ENCODE measurements around the gene TNP2.

Gene TNP2

DNA sequence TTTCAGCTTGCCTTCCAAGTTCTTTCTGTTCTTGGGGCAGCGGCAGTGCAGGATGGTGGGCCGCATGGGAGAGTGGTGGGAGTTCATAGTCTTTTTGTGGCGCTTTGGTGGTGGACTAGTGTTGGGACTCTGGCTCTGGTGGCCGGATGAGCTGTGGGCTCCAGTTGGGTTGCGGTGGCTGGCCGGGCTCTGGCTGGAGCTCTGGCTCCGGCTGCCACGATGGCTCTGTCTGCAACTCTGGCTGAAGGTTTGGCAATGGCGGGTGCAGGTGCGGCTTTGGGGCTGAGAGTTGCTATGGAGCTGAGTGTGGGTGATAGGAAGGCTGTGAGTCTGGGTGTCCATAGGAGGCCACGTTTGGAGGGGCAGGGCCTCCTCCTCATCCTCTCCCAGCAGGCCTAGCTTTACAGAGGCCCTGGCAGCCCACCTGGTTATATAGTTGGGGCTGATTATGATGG is at the start of gene TNP2:
TNP2 (minus strand) TSS at position 405 of the 455 bp plus-strand sequence; CDS start at position 342, 63 bp downstream.
- DNase-seq = no peak

DNA sequence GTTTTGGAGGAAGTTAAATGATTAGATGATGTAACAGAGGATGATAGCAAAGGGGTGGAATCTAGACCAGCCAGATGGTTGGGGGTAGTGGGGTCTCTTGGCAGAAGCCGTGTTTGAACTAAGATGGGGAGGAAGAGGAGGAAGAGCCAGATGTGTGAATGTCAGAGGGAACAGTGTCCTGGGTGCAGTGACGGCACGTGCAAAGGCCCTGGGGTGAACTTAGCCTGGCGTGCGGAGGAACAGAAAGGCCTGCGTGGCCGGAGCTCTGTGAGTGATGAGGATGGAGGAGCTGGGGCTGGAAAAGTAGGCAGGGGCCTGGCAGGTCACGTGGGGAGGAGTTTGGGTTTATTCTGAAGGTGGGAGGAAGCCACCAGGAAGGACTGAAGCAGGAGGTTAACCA is 49.7 kb upstream of the TNP2 start:
- DNase-seq = no peak

DNA sequence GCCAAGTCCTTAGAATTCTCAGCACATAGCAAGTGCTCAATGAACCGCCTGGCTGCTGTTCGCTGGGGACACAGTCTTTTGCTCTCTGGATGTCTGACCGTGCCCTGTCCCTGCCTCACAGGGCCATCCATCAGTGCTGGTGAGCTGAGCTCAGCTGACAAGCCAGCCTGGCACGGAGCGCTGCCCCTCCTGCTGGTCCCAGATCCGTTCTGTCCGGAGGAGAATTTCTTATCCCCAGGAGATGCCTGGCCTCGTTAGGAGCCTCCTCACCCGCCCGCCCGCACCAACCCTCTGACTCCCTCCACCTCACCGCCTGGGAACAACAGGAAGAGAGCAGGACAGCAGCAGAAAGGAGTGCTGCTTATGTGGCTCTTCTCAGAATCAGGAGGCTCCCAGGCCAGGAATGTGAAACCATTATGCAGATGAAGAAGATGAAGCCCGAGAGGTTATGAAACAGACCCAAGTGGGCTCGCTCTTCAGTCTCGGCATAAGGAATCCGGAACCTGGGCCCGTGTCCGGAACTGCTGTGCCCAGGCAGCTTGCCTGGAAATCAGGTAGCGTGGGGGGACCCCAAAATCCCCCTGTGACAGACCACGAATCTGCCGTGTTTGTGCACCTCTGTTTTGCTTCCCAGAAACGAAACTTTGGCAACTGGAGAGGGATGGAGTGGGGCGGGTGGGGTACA is 47.3 kb upstream of the TNP2 start:
- DNase-seq = no peak

DNA sequence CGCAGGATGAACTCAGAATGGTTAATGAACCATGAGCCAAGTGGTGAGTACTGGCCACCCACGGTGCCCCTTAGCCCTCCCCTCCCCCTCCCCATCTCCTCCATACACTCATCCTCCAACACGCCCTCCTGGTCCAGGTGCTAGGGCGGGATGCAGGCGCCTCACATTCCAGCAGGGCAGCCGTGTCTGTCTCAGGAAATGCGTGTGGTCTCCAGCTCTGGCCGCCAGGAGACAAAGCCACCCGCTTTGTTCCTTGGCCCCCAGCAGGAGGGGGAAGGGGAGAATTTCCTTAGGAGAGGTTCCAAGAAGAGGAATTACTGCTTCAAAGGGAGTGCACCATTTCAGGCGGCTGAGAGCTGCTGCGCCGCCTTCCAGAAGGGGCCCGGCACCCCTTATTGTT is 46.4 kb upstream of the TNP2 start:
- no peak for DNase-seq

DNA sequence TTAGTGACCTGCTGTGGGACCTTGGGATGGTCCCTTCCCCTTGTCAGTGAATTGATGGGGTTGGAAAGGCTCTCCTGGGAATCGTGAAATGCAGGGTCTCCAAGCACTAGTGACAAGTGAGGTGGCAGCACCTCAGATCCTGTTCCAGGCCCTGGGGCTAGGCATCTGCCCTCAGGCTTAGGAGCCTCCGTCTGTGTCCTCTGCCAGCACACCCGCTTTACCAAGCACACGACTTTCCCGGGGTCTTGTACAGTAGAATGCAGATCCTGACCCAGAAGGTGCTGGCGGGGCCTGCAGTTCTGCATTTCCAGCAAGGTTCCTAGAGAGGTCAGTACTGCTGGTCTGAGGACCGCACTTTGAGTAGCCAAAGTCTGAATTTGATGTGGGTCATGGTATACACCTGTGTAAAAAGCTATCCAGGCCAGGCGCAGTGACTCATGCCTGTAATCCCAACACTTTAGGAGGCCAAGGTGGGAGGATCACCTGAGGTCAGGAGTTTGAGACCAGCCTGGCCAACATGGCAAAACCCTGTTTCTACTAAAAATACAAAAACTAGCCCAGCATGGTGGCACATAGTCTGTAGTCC is 45.3 kb upstream of the TNP2 start:
- no peak for DNase-seq

DNA sequence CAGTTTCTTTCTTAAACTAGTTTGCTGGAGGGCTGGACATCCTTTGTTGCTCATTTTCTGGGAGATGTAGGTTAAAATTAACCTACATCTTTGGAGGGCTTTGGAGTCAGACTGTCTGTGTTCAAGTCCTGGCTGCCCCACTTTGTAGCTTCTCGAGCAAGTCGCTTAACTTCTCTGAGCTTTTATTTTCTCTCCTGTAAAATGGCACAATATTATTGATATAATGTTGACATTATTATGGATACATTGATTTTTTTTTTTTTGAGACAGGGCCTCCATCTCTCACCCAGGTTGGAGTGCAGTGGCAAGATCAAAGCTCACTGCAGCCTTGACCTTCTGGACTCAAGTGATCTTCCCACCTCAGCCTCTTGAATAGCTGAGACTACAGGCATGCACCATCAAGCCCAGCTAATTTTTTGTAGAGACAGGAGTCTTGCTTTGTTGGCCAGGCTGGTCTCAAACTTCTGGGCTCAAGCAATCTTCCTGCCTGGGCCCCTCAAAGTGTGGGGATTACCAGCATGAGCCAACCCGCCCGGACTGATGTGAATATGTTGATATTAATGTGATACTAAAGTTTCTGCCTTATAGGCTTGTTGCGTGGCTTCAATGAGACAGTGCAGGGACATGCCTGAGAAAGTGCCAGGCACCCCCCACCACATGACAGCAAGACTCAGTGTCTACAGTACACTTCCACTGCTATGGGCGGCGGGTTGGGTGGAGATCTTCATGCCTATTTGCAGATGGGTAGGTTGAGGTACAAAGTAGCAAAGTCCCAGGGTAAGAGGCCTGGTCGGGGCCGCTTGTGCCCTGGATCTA is 44.6 kb upstream of the TNP2 start:
- DNase-seq = no peak

DNA sequence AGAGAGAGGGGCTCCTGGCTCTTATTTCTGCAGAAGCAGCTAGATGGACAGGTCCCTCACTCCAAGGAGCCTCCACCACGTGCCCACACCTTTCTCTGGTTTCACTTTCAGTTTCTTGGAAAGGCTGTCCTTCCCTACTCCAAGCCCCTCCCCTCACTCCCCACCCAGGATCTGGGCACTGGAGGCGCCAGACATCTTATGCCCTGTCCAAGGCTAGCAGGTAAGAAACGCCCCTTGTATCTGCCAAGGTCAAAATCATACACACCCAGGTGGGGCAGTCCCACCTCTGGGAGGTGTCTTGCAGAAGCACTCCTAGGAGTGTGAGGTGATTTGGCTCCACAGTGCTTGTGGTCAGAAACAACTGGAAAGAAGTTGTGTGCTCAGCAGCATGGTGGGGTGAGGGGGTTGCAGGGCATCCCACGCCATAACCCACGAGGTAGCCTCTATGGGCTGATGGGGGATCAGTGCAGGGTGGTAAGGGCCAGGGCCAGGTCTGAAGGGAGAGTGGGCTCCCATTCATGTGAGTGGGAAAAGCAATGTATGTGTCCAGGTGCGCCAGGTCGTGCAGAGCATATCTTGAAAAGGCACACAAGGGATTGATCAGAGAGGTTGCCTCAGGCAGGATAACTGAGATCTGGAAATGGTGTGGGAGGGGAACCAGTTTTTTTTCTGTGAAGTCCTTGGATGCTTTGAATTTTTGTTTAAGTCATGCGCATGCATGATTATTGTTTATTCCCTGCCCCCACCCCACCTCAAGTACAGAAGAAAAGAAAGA is 43.8 kb upstream of the TNP2 start:
- DNase-seq = no peak

DNA sequence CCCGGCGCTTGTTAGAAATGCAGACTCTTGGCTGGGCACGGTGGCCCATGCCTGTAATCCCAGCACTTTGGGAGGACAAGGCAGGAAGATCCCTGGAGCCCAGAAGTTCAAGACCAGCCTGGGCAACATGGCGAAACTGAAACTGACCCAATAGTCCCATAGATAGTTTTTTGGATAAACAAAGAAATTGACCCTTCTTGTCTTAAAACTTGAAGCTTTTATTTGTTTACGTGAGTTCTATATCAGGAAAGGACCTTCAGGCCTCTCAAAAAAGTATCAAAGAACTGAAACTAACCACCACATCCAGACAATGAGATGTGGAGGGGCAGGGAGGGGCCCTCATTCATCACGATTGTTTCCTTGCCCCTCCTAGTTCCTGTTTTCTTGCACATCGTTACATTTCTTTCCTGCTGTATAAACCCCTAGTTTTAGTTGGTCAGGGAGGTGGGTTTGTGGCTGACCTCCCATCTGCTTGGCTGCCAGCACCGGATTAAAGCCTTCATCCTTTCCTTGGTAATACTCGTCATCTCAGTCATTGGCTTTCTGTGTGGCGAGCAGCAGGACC is 42.0 kb upstream of the TNP2 start:
- no peak for DNase-seq

DNA sequence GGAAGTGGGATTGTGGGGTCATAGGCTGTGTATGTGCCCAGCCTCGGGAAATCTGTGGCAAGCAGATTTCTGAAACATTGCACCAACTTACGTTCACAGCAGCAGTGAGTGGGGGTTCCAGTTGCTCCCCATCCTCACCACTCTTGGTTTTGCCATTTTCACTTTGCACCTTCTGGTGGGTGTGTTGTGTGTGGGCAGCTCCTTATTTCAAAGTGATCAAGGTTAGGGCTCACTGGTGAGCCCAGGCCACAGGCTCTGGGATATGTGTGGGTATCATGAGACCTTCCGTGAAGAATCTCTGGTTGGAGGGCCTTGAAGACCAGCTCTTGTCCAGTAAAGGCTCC is 41.5 kb upstream of the TNP2 start:
- DNase-seq = no peak

DNA sequence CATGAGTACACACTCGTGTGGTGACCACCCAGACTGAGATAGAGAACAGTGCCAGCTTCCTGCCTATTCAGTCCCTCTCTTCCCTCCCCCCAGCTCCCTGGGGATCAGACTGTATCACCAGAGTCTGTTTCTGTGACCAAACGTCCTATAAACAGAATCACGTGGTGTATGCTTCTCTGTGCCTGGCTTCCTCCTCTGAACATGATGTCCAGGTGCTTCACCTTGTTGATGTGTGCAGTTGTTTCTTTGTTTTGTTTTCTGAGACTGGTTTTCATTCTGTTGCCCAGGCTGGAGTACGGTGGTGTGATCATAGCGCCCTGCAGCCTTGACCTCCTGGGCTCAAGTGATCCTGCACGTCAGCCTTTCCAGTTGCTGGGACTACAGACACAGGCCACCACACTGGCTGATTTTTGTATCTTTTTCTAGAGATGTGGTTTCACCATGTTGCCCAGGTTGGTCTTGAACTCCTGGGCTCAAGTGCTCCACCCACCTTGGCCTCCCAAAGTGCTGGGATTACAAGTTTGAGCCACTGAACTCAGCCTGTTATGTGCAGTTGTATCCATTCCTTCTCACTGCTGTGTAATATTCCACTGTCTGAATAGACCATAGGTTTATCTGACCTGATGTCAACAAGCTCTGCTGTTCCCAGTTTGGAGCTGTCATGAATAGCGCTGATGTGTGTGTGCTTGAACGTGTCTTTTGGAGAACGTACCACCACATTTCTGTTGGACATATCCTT is 40.9 kb upstream of the TNP2 start:
- DNase-seq = no peak

DNA sequence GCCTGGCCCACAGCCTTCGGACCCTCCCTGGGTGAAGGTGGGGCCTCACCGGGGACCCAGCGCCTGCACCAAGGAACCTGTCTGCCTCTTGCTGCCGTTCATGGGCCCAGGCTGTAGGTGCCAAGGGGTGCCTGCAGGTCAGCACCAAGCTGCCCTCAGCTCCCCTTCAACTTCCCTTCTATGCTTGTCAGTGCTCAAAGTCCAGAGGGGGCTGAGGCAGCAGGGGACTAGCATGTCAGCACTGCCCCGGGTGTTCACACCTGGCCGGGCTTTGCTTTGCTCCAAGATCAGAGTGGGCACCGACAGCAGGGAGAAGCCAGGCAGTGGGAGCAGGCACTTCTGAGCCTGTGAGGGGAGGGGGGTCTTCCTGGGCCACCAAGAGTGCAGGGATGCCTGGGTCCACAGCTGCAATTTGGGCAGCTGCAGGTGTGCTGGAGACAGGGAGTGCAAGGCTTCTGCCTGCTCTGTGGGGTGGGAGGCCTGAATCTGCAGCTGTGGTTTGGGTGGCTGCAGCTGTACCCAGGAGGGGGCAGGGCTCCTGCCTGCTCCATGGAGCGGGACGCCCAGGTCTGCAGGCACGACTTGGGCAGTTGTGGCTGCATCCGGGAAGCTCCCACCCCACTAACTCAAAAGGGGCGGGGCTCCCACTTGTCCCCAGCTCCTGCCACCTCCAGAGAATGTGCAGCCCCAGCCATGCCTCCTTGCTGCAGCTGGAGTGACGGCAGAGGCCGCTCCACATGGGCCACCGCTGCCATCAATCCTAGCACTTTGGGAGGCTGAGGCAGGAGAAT is 39.6 kb upstream of the TNP2 start:
- DNase-seq = no peak

DNA sequence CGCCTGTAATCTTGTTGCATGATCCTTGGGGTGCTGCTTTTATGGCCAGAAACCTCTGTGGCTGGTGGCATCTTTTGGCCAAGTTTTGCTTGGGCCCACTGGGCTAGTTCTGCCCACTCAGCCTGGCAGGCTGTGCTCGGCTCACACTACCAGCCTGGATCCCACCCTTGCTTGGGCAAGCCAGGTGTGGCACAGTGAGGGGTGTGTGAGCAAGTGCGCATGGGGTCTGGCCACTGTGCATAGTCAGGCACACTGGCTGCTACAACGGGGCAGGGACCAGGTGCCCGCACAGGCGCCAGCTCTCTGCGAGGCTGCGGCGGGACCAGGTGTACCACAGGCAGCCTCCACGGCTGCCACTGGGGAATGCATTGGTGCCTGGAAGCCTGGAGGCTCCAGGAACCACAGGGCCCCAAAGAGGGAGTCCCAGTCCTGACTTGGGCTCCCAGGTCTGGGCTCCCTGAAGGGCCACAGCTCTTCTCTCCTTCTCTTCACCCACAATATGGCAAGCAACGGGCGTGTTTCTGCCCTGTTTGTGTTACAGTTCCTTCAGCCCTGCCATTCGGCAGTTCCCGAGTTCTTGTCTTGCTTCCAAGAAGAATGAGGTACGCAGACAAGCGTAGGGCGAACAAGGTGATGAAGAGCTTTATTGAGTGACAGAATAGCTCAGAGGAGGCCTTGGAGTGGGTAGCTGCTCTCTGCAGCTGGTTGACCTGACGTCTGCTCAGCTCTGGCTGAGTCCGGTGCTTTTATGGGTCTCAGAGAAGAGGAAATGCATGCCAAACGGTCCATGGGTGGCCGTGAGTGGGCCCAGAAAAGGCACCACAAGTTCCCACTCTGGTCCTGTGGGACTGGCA is 38.7 kb upstream of the TNP2 start:
- no peak for DNase-seq

DNA sequence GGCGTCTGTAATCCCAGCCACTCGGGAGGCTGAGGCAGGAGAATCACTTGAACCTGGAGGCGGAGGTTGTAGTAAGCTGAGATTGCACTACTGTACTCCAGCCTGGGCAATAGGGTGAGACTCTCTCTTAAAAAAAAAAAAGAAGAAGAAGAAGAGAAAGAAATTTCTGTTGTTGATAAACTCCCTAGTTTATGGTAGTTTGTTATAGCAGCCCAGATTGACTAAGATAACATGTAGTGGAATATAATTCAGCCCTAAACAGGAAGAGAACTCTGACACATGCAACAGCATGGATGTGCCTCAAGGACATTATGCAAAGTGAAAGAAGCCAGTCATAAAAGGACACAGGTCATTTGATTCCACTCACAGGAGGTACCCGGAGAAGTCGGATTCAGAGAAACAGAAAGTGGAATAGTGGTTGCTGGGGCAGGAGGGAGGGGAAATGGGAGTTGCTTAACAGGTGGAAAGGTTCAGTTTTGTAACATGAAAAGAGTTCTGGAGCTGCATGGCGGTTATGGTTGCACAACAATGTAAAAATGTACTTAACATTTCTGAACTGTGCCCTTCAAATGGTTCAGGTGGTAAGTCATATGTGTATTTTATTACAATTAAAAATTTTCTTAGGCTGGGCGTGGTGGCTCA is 38.0 kb upstream of the TNP2 start:
- no peak for DNase-seq

DNA sequence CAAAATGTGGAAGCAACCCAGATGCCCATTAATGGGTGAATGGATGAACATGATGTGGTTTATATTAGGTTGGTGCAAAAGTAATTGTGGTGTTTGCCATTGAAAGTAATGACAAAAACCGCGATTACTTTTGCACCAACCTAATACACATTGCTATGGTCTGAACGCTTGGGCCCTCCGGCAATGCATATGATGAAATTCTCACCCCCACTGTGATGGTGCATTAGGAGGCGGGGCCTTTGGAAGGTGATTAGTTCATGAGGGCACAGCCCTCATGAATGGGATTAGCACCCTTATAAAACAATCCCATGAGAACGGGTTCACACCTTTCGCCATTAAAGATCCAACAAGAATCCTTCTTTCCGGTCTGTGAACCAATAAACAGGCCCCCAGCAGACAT is 37.3 kb upstream of the TNP2 start:
- DNase-seq = no peak

DNA sequence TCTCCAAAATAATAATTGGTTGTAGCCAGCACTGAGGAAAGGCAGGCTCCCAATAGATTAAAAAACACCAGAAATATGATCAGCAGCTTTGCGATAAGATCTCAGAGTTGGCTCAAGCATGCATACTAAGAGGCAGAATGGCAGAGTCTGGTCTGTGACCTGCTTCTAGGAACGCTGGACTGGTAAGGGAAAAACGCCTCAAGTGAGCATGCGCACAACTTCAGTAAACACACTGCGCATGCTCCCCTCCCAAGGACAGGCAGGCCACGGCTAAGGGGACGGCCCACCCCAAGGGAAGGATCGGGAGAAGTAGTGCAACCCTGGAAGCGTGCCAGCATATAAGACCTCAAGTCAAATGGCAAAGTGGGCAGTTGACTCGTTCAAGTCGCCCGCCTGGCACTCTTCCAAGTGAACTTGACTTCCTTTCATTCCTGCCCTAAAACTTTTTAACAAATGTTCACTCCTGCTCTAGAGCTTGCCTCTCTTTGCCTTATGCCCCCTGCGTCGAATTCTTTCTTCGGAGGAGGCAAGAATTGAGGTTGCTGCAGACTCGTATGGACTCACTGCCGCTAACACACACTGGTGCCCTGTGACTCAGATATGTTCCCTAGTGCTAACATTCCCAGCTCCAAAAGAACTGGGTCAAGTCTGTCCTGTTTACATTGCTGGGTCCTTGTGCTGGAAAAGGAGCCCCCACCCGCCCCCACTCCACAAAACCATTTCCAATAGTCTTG is 34.4 kb upstream of the TNP2 start:
- peak in 1 of 2 experiments; percentile 37 for DNase-seq

DNA sequence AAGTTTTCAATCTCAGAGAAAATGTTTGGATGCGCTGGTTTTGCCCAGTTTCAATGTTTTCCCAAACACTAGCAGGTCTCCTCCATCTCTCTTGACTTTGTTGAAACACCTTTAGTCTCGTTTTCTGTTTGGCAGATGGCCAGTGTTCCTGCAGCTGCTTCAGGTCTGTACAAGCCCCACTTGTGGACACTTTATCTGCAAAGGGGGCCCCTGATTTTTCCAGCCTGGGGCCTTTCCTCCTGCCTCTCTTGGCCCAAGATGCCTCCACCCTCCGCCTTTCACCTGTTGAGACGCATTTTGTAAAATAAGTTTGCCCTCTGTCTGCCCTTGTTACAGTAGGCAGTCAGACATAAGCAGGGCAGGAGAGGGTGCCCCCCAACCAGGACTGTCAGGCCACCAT is 33.9 kb upstream of the TNP2 start:
- peak; percentile 32 to 80 for DNase-seq

DNA sequence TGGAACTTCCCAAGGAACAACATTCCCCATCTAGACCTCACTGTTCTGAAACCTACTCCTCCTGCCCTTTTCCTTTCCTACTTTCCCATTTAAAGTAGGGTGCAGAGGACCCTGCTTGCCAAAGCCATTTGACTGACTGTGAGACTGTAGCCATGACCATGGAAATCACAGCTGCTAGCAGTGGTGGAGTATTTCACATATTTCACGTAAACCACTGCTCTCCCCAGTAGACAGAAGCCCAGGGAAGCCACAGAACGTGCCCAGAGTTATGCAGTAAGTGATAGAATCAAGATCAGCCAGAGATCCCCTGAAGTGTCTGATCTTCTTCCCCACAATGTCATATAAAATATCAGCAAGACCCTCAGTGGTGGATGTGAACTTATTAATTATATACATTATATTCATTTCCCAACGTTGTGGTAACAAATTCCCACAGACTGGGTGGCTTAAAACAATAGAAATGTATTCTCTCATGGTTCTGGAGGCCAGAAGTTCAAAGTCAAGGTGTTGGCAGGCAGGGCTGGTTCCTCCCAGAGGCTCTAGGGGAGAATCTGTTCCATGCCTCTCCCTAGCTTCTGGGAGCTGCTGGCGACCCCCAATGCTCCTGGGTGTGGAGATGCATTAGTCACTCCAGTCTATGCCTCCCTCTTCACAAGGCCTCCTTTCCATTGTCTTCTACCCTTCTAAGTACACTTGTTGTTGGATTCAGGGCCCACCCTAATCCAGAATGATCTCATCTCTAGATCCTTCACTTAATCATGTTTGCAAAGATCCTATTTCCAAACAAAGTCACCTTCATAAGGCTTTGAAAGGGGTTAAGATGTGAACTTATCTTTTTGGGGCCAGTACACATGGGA is 32.7 kb upstream of the TNP2 start:
- DNase-seq = no peak

DNA sequence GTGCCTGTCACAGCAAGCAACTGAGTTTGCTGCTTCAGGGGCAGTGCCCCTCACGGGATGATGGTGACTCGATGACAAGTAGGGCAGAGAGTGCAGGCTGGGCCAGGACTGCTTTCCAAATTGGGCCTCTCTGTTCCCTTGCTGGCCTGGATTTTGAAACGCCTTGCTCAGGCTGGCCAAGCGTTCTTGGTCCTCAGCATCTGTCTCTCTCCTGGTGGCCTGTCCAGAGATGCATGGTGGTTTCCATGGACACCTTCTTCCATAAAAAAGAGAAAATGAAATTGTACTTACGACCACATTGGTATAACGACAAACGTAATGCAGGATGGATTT is 31.4 kb upstream of the TNP2 start:
- DNase-seq = no peak
